CD14-positive monocyte (primary cell): ENCODE results near the gene ENTREP1. TPM values are rescaled to one million over a fixed set of nuclear protein-coding genes. Genes with fewer than 3 reads are reported as not detected.

Source experiments
- DNase-seq, 3 donors: peaks; one replicate each; pipeline ENCODE4 v3.0.0-alpha.2; 2011 to 2022
- H2AFZ ChIP-seq: 2 replicates; pipeline ENCODE4 v1.6.0; 2012; ENCODE audit warnings: mild to moderate bottlenecking, low read depth, low read length, inconsistent platforms; ENCODE audit not compliant: insufficient read depth, poor library complexity, severe bottlenecking
- H3K27ac ChIP-seq, 2 donors: 1 replicate in 1 of 2; 2 replicates in 1 of 2; pipeline ENCODE4 v1.5.1; 2012 to 2013; ENCODE audit warnings: low read length in 2 of 2, control low read depth in 1 of 2, inconsistent platforms in 1 of 2, low read depth in 1 of 2, mild to moderate bottlenecking in 1 of 2
- H3K27me3 ChIP-seq, 2 donors: one replicate each; pipeline versions ENCODE4 v1.6.0 to v1.6.1; 2011 to 2013; ENCODE audit warnings: low read length in 2 of 2; ENCODE audit not compliant: control insufficient read depth in 2 of 2, insufficient read depth in 2 of 2
- H3K36me3 ChIP-seq, 2 donors: replicated peaks in 1 of 2; 1 replicate in 1 of 2; 2 replicates in 1 of 2; pipeline versions ENCODE4 v1.5.1 to v1.6.1; 2012 to 2013; ENCODE audit warnings: low read length in 2 of 2, control low read depth in 1 of 2, inconsistent platforms in 1 of 2, mild to moderate bottlenecking in 1 of 2; ENCODE audit not compliant: insufficient read depth in 2 of 2, control insufficient read depth in 1 of 2
- H3K4me1 ChIP-seq, 2 donors: 1 replicate in 1 of 2; 2 replicates in 1 of 2; pipeline versions ENCODE4 v1.5.1 to v1.6.1; 2012 to 2013; ENCODE audit warnings: low read length in 2 of 2, control low read depth in 1 of 2, inconsistent platforms in 1 of 2, mild to moderate bottlenecking in 1 of 2, moderate library complexity in 1 of 2; ENCODE audit not compliant: insufficient read depth in 2 of 2, control insufficient read depth in 1 of 2
- H3K4me2 ChIP-seq: replicated peaks from 2 replicates; pipeline ENCODE3; 2012; ENCODE audit warnings: low read length, moderate library complexity, mild to moderate bottlenecking; ENCODE audit not compliant: poor library complexity, severe bottlenecking; ENCODE audit errors: extremely low read depth
- H3K4me3 ChIP-seq, 3 experiments: fragments of 200-600 bp in 1 of 3; sonication (generic) in 1 of 3; replicated peaks in 1 of 3; 1 replicate in 2 of 3; 2 replicates in 1 of 3; pipeline ENCODE4 v1.5.1; 2011 to 2013; ENCODE audit warnings: low read length in 3 of 3, mild to moderate bottlenecking in 3 of 3, control low read depth in 2 of 3, low read depth in 2 of 3, inconsistent platforms in 1 of 3, moderate library complexity in 1 of 3
- H3K79me2 ChIP-seq: 2 replicates; pipeline ENCODE4 v1.6.0; 2012; ENCODE audit warnings: mild to moderate bottlenecking, control low read depth, inconsistent platforms, low read length, moderate library complexity; ENCODE audit not compliant: insufficient read depth
- H3K9ac ChIP-seq: 2 replicates; pipeline ENCODE4 v1.6.0; 2017; ENCODE audit warnings: low read length, mild to moderate bottlenecking; ENCODE audit not compliant: insufficient read depth, poor library complexity, severe bottlenecking
- H3K9me3 ChIP-seq, 2 donors: replicated peaks in 1 of 2; 1 replicate in 1 of 2; 2 replicates in 1 of 2; pipeline versions ENCODE4 v1.5.1 to v1.6.1; 2012 to 2013; ENCODE audit warnings: low read length in 2 of 2, control low read depth in 1 of 2; ENCODE audit not compliant: control insufficient read depth in 1 of 2, insufficient read depth in 1 of 2
- H4K20me1 ChIP-seq: 2 replicates; pipeline ENCODE4 v1.6.0; 2012; ENCODE audit warnings: mild to moderate bottlenecking, low read length, control low read depth, moderate library complexity; ENCODE audit not compliant: insufficient read depth
- H3K27ac Mint-ChIP-seq, 7 donors: one replicate each; pipeline ENCODE4 v1.8.0; 2020; ENCODE audit warnings: mild to moderate bottlenecking in 7 of 7, mixed read lengths in 7 of 7, moderate library complexity in 6 of 7, inconsistent platforms in 2 of 7
- H3K27me3 Mint-ChIP-seq, 3 donors: one replicate each; pipeline ENCODE4 v1.8.0; 2021 to 2022; ENCODE audit warnings: low read depth in 3 of 3, mild to moderate bottlenecking in 3 of 3, mixed read lengths in 3 of 3, moderate library complexity in 3 of 3, inconsistent platforms in 1 of 3
- H3K36me3 Mint-ChIP-seq, 2 donors: one replicate each; pipeline ENCODE4 v1.8.0; 2020; ENCODE audit warnings: mixed read lengths in 2 of 2, inconsistent platforms in 1 of 2, mild to moderate bottlenecking in 1 of 2
- H3K4me1 Mint-ChIP-seq: one replicate; pipeline ENCODE4 v1.8.0; 2020; ENCODE audit warnings: mild to moderate bottlenecking, mixed read lengths
- H3K4me3 Mint-ChIP-seq, 2 donors: one replicate each; pipeline ENCODE4 v1.8.0; 2020; ENCODE audit warnings: mild to moderate bottlenecking in 2 of 2, mixed read lengths in 2 of 2, moderate library complexity in 1 of 2
- H3K9me3 Mint-ChIP-seq, 7 donors: one replicate each; pipeline ENCODE4 v1.8.0; 2020 to 2022; ENCODE audit warnings: mixed read lengths in 7 of 7, mild to moderate bottlenecking in 6 of 7, moderate library complexity in 6 of 7, inconsistent platforms in 2 of 7
- WGBS: methylation state at CpG from one replicate; pipeline ENCODE4 v1.1.5; 2013; ENCODE audit warnings: missing lambda C conversion rate; ENCODE audit not compliant: insufficient coverage; 5-methylcytosine and 5-hydroxymethylcytosine counted together
- intact Hi-C, 2 donors: fragments of 100-400 bp; cut with micrococcal nuclease; formaldehyde crosslinking; loops; one replicate each; pipeline versions ENCODE4 v1.15.0 to v1.15.1; 2023
- polyA plus RNA-seq, 3 donors: library from polyadenylated mRNA; depleted of rRNA in 1 of 3; unstranded in 2 of 3; stranded (reverse) in 1 of 3; fragments of 300-500 nt in 2 of 3; fragments of >200 nt in 1 of 3; fragmentation: Illumina TruSeq in 2 of 3; gene quantifications; 1 replicate in 2 of 3; 2 replicates in 1 of 3; pipeline ENCODE4 v1.2.3, GENCODE V29; 2012 to 2021
- TF ChIP-seq, protein P1 (sequence below): fragments of 200-600 bp; IDR thresholded peaks from one replicate; pipeline ENCODE4 v1.8.0; 2022; ENCODE audit warnings: antibody characterized with exemption, mild to moderate bottlenecking

ENTREP1 gene
- polyA plus RNA-seq, 3 donors, result not detected

DNA sequence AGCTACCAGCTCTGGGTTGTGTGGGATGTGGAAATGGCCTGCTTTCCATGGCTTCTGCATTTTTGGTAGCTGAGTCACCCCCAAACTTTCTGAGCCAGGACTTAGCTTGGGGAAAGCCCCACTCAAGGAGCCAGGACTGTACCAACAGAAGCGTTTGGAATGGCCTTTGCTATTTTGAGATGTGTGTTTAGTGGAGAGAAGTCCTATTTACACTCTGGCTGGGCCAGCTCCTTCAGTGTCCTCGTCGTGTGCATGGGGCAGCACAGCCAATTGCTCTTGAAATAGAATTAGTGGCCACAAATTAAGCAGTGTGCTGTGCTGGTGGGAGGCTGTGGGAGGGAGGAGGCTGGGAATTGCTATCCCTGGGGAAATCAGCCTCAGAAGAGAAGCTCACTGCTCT lies 51.6 kb downstream of the ENTREP1 start:
- Histone ChIP-seq H3K4me3 (no peak overlapping the region), H2AFZ (no peak overlapping the region), H3K9me3 (no peaks in the 10 kb centered on the region), H3K4me1 (no peaks in the 10 kb centered on the region), H3K36me3 (no peaks in the 10 kb centered on the region), H3K27ac (no peak overlapping the region), H3K27me3 (no peaks in the 10 kb centered on the region), H3K79me2 (no peaks in the 10 kb centered on the region), H3K9ac (no peak overlapping the region), H3K4me2 (no peak overlapping the region), H4K20me1 (no peaks in the 10 kb centered on the region)
- WGBS, result 78% methylated on average over 3 of the region's 3 CpGs
- Mint-ChIP-seq H3K4me1 (no peaks in the 10 kb centered on the region), H3K36me3 (no peaks in the 10 kb centered on the region), H3K27me3 (peaks cover 0 to 2% (median 1%) of the 10 kb centered on the region in 3 donors), H3K27ac (no peak overlapping the region), H3K4me3 (no peak overlapping the region), H3K9me3 (no peaks in the 10 kb centered on the region)
- no peak for DNase-seq
- intact Hi-C loops, result no loop called here
- TF ChIP-seq, protein P1, sequence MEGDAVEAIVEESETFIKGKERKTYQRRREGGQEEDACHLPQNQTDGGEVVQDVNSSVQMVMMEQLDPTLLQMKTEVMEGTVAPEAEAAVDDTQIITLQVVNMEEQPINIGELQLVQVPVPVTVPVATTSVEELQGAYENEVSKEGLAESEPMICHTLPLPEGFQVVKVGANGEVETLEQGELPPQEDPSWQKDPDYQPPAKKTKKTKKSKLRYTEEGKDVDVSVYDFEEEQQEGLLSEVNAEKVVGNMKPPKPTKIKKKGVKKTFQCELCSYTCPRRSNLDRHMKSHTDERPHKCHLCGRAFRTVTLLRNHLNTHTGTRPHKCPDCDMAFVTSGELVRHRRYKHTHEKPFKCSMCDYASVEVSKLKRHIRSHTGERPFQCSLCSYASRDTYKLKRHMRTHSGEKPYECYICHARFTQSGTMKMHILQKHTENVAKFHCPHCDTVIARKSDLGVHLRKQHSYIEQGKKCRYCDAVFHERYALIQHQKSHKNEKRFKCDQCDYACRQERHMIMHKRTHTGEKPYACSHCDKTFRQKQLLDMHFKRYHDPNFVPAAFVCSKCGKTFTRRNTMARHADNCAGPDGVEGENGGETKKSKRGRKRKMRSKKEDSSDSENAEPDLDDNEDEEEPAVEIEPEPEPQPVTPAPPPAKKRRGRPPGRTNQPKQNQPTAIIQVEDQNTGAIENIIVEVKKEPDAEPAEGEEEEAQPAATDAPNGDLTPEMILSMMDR, result no peak

DNA sequence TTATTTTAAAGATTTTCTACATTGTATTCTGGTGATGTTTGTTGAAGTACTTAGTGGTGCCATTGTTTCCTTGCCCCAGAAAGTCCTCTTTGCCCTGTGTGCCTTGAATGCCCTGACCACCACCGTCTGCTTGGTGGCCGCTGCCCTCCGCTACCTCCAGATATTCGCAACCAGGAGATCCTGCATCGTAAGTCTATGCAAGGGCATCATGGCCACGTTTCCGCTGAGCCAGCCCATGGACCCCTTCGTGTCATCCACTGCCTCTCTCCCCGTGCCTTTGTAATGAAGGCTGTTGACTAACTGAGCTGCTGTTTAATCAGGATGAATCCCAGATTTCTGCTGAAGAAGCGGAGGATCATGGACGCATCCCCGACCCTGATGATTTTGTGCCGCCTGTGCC lies 52.3 kb downstream of the ENTREP1 start:
- Histone ChIP-seq H3K36me3 (no peaks in the 10 kb centered on the region), H3K27ac (no peak overlapping the region), H3K9ac (no peak overlapping the region), H3K9me3 (no peaks in the 10 kb centered on the region), H3K27me3 (no peaks in the 10 kb centered on the region), H3K79me2 (no peaks in the 10 kb centered on the region), H3K4me2 (no peak overlapping the region), H3K4me3 (no peak overlapping the region), H2AFZ (no peak overlapping the region), H3K4me1 (no peaks in the 10 kb centered on the region), H4K20me1 (no peaks in the 10 kb centered on the region)
- DNase-seq, result no peak
- Mint-ChIP-seq H3K4me1 (no peaks in the 10 kb centered on the region), H3K36me3 (no peaks in the 10 kb centered on the region), H3K27ac (no peak overlapping the region), H3K4me3 (no peak overlapping the region), H3K27me3 (peaks cover 0 to 2% (median 1%) of the 10 kb centered on the region in 3 donors), H3K9me3 (no peaks in the 10 kb centered on the region)
- TF ChIP-seq, protein P1, result no peak
- WGBS, result 95% methylated on average over 12 of the region's 13 CpGs
- intact Hi-C loops, result no loop called here
